SK-N-SH (cell line): ENCODE data around the gene NAPA. TPM values are rescaled to one million over a fixed set of nuclear protein-coding genes. Genes with fewer than 3 reads are reported as not detected.

ENCODE experiments used
- CTCF ChIA-PET: fragments of 300-600, 350-600 bp; formaldehyde crosslinking; extraction: SDS; loops from one replicate; lab custom pipeline; 2021; lab: Yijun Ruan, JAX
- POLR2A ChIA-PET: fragments of 350-600 bp; sonication (Branson Sonifier 250); formaldehyde crosslinking; extraction: SDS; loops from one replicate; lab custom pipeline; 2020; ENCODE audit warnings: antibody characterized with exemption, inconsistent platforms; lab: Yijun Ruan, JAX
- DNase-seq: peaks from one replicate; pipeline ENCODE4 v3.0.0; 2012
- H2AFZ ChIP-seq: fragments of 200-600 bp; sonication (generic); 2 replicates; pipeline ENCODE4 v1.8.1; 2016; ENCODE audit warnings: antibody characterized with exemption, mild to moderate bottlenecking, low read depth
- H3F3A ChIP-seq: fragments of 200-600 bp; sonication (generic); replicated peaks from 2 replicates; pipeline ENCODE3; 2016; ENCODE audit warnings: antibody characterized with exemption, mild to moderate bottlenecking; ENCODE audit not compliant: insufficient read depth
- H3K27ac ChIP-seq, 2 experiments: fragments of 200-500 bp in 1 of 2; fragments of 200-600 bp in 1 of 2; sonication (Bioruptor generic) in 1 of 2; sonication (generic), shearing (Covaris generic) in 1 of 2; 2 replicates each; pipeline versions ENCODE4 v1.5.1 to v1.6.1; 2014 to 2016; ENCODE audit warnings: low read depth in 2 of 2, inconsistent platforms in 1 of 2, low read length in 1 of 2, mild to moderate bottlenecking in 1 of 2, mixed read lengths in 1 of 2
- H3K27me3 ChIP-seq: fragments of 200-600 bp; sonication (generic), shearing (Covaris generic); 2 replicates; pipeline ENCODE4 v1.6.1; 2016; ENCODE audit warnings: mixed run types; ENCODE audit not compliant: insufficient read depth
- H3K36me3 ChIP-seq, 2 experiments: fragments of 200-500 bp in 1 of 2; fragments of 200-600 bp in 1 of 2; sonication (Bioruptor generic) in 1 of 2; sonication (generic) in 1 of 2; replicated peaks in 1 of 2; 2 replicates each; pipeline versions ENCODE3 to v1.5.1; 2014 to 2016; ENCODE audit warnings: low read length in 1 of 2, mild to moderate bottlenecking in 1 of 2; ENCODE audit not compliant: insufficient read depth in 2 of 2, control insufficient read depth in 1 of 2
- H3K4me1 ChIP-seq, 2 experiments: fragments of 200-500 bp in 1 of 2; fragments of 200-600 bp in 1 of 2; sonication (Bioruptor generic) in 1 of 2; sonication (generic), shearing (Covaris generic) in 1 of 2; 2 replicates each; pipeline versions ENCODE4 v1.5.1 to v1.6.1; 2014 to 2016; ENCODE audit warnings: low read depth in 1 of 2, low read length in 1 of 2, mixed run types in 1 of 2; ENCODE audit not compliant: insufficient read depth in 2 of 2, control insufficient read depth in 1 of 2
- H3K4me2 ChIP-seq: fragments of 200-600 bp; sonication (generic), shearing (Covaris generic); 2 replicates; pipeline ENCODE4 v1.6.1; 2017; ENCODE audit warnings: mixed run types
- H3K4me3 ChIP-seq, 2 experiments: fragments of 200-500 bp in 1 of 2; fragments of 200-600 bp in 1 of 2; sonication (Bioruptor generic) in 1 of 2; sonication (generic), shearing (Covaris generic) in 1 of 2; 2 replicates each; pipeline versions ENCODE4 v1.5.1 to v1.8.1; 2014 to 2016; ENCODE audit warnings: low read depth in 2 of 2, inconsistent platforms in 1 of 2, low read length in 1 of 2, mild to moderate bottlenecking in 1 of 2, mixed read lengths in 1 of 2, moderate library complexity in 1 of 2
- H3K79me2 ChIP-seq: fragments of 200-600 bp; sonication (generic); 2 replicates; pipeline ENCODE4 v1.8.1; 2017; ENCODE audit warnings: mild to moderate bottlenecking; ENCODE audit not compliant: insufficient read depth
- H3K9ac ChIP-seq: fragments of 200-600 bp; sonication (generic); 2 replicates; pipeline ENCODE4 v1.6.1; 2017; ENCODE audit warnings: mixed run types
- H3K9me2 ChIP-seq: fragments of 200-600 bp; sonication (generic); 2 replicates; pipeline ENCODE4 v1.6.1; 2017; ENCODE audit warnings: mixed run types
- H3K9me3 ChIP-seq: fragments of 200-600 bp; sonication (generic); 2 replicates; pipeline ENCODE4 v1.6.1; 2017; ENCODE audit warnings: mixed run types, mild to moderate bottlenecking, moderate library complexity
- H4K20me1 ChIP-seq: fragments of 200-600 bp; sonication (generic); 2 replicates; pipeline ENCODE4 v1.6.1; 2017; ENCODE audit warnings: mild to moderate bottlenecking, mixed run types; ENCODE audit not compliant: insufficient read depth
- EP300 ChIP-seq, 2 experiments: IDR thresholded peaks; 2 replicates each; pipeline versions ENCODE4 v1.4.0 to v1.6.1; 2012; ENCODE audit warnings: borderline replicate concordance in 1 of 2, low read depth in 1 of 2, low read length in 1 of 2
- EZH2phosphoT487 ChIP-seq: fragments of 200-600 bp; sonication (generic); IDR thresholded peaks from 2 replicates; pipeline ENCODE4 v1.6.1; 2017; ENCODE audit warnings: low read depth, mixed run types, mild to moderate bottlenecking, antibody characterized with exemption, moderate library complexity, borderline replicate concordance
- FOXJ3 ChIP-seq: sonication (generic); formaldehyde crosslinking; IDR thresholded peaks from 2 replicates; pipeline ENCODE4 v1.5.1; 2020; ENCODE audit warnings: mild to moderate bottlenecking, missing genetic modification reagents
- FOXM1 ChIP-seq: IDR thresholded peaks from 2 replicates; pipeline ENCODE4 v1.4.0; 2012; ENCODE audit warnings: low read depth, mild to moderate bottlenecking
- GABPA ChIP-seq: IDR thresholded peaks from 2 replicates; pipeline ENCODE4 v1.4.0; 2012; ENCODE audit warnings: low read depth, mild to moderate bottlenecking
- WGBS: methylation state at CpG from one replicate; pipeline ENCODE4 v1.1.6; 2017; ENCODE audit warnings: low lambda C conversion rate; 5-methylcytosine and 5-hydroxymethylcytosine counted together
- polyA plus RNA-seq, 3 experiments: library from polyadenylated mRNA; depleted of rRNA; stranded (reverse); fragments of >200 nt; gene quantifications; 2 replicates each; pipeline ENCODE4 v1.2.3, GENCODE V29; 2012
- TF ChIP-seq, protein P1 (sequence below): IDR thresholded peaks from 2 replicates; pipeline ENCODE4; 2012
- TF ChIP-seq, protein P2 (sequence below): IDR thresholded peaks from 2 replicates; pipeline ENCODE4 v1.4.0; 2012; ENCODE audit warnings: low read depth, borderline replicate concordance
- TF ChIP-seq, protein P3 (sequence below): fragments of 150-350 bp; IDR thresholded peaks from 2 replicates; pipeline ENCODE4 v1.6.1; 2017; ENCODE audit warnings: antibody characterized with exemption, low read length, low read depth, borderline replicate concordance

NAPA gene
- polyA plus RNA-seq, 1 of the 3 experiments (the other 2 are of a cell fraction), result 84.1 TPM

DNA sequence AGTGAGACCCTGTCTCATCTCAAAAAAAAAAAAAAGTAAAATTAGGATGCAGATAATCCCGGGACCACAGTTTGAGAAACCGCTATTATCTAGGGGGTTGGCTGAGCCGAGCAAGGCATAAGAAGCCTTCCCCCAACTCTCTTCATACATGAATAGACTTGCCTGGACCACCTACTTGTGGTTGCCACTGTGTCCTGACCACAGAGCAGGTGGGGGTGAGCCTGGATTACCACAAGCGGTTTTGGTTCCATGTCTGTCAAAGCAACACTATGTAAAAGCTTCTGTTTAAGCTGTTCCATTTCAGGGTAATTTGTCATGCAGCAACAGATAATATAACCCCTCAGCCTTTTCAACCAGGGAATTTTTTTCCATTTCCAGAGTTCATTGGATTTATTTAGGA is 3.3 kb upstream of the NAPA start (continued):
- TF ChIP-seq GABPA (no peak), FOXM1 (no peak), EP300 (IDR thresholded peaks at IDR 0.05; ENCODE audit: borderline replicate concordance in 1 of 2, low read depth in 1 of 2, low read length in 1 of 2) (no peak), FOXJ3 (CRISPR knock-in tag) (no peak)
- TF ChIP-seq, protein P1, sequence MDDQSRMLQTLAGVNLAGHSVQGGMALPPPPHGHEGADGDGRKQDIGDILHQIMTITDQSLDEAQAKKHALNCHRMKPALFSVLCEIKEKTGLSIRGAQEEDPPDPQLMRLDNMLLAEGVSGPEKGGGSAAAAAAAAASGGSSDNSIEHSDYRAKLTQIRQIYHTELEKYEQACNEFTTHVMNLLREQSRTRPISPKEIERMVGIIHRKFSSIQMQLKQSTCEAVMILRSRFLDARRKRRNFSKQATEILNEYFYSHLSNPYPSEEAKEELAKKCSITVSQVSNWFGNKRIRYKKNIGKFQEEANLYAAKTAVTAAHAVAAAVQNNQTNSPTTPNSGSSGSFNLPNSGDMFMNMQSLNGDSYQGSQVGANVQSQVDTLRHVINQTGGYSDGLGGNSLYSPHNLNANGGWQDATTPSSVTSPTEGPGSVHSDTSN, result no peak

DNA sequence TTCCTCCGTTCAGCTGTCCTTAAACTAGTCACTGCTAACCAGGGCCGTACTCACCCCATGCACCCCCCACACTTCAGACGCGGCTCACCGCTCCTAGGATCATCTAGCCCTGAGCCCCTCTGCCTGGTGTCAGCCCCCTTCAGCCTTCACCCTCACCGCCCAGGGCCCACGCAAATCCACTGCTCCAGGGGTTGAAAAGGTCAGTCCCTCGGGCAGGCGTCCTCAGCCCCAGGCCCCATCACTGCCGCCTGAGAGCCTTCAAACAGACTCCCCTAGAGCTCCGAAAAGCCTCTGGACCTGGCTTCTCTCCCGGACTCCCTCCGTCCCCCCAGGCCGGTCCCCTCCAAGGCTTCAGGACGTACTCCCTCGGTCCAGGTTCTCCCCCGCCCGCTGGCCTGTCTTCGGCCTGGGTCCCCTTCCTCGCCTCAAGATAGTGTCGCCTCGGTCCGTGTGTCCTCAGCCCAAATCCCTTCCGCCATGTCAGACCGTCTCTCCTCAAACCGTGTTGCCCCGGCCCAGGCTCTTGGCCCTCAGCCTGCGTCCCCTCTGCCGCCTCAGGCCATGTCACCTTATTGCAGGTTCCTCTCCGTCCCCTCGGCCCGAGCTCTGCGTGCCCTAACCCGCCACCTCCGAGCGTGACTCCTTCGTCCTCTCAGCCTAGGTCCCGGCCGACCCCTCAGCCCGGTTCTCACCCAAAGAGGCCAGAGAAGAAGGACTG is 553 bp downstream of the NAPA start:
- 4% methylated on average over 38 of the region's 40 CpGs for WGBS
- POLR2A ChIA-PET, result no interaction called here

DNA sequence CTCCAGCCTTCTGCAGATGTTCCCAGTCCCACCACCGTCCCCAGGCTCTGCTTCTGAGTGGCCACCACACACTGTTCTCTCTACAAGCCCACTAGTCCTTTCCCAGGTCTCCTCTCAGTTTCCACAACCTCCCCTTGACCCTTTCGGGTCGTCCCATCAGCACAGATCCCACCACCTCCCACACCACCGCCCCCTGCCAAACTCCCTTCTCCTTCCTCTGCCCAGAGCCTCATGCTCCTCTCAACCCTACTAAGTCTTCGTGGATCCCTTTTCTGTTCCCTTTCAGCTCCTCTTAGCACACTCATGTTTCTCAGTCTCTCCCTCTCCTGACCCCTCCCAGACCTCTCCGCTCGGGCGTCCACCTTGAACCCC is 1.9 kb downstream of the NAPA start:
- CTCF ChIA-PET, result interaction anchor here (1.3 to 7.9 kb wide), 2 partner anchors 77 to 200 kb away, joined by 3 to 168 read pairs; no protein-coding TSS in a partner anchor
- Histone ChIP-seq H3K9me2 (no peaks in the 10 kb centered on the region), H3K9me3 (no peaks in the 10 kb centered on the region), H4K20me1 (peaks cover 30% of the 10 kb centered on the region), H3K27ac (no peak overlapping the region), H3K36me3 (peaks cover 0 to 3% of the 10 kb centered on the region in 2 experiments), H3K4me2 (peak overlapping the region; percentile 100), H3K9ac (peak overlapping the region; percentile 99; the same call in 1 of the 2 replicates), H3F3A (no peaks in the 10 kb centered on the region), H3K4me1 (peaks cover 15 to 21% of the 10 kb centered on the region in 2 experiments; a peak in 3 of 4 replicates), H3K27me3 (no peaks in the 10 kb centered on the region), H3K79me2 (peaks cover 64% of the 10 kb centered on the region), H3K4me3 (no peak overlapping the region; a peak in 1 of 4 replicates), H2AFZ (no peak overlapping the region)
- 70% methylated on average over 8 of the region's 8 CpGs for WGBS
- no peak for DNase-seq
- TF ChIP-seq EZH2phosphoT487 (no peak), FOXJ3 (CRISPR knock-in tag) (no peak)
- POLR2A ChIA-PET, result no interaction called here

More for the DNA sequence above, 553 bp downstream of the NAPA start:
- TF ChIP-seq, protein P2, sequence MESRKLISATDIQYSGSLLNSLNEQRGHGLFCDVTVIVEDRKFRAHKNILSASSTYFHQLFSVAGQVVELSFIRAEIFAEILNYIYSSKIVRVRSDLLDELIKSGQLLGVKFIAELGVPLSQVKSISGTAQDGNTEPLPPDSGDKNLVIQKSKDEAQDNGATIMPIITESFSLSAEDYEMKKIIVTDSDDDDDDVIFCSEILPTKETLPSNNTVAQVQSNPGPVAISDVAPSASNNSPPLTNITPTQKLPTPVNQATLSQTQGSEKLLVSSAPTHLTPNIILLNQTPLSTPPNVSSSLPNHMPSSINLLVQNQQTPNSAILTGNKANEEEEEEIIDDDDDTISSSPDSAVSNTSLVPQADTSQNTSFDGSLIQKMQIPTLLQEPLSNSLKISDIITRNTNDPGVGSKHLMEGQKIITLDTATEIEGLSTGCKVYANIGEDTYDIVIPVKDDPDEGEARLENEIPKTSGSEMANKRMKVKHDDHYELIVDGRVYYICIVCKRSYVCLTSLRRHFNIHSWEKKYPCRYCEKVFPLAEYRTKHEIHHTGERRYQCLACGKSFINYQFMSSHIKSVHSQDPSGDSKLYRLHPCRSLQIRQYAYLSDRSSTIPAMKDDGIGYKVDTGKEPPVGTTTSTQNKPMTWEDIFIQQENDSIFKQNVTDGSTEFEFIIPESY, result no peak
- TF ChIP-seq, protein P3, sequence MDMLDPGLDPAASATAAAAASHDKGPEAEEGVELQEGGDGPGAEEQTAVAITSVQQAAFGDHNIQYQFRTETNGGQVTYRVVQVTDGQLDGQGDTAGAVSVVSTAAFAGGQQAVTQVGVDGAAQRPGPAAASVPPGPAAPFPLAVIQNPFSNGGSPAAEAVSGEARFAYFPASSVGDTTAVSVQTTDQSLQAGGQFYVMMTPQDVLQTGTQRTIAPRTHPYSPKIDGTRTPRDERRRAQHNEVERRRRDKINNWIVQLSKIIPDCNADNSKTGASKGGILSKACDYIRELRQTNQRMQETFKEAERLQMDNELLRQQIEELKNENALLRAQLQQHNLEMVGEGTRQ, result no peak
- TF ChIP-seq, all 33 proteins: peak for 0
- Histone ChIP-seq H3F3A (no peaks in the 10 kb centered on the region), H3K27ac (peak overlapping the region; percentile 72 to 88), H3K4me1 (peaks cover 15 to 16% of the 10 kb centered on the region in 2 experiments; a peak in 3 of 4 replicates), H3K9me3 (no peaks in the 10 kb centered on the region), H3K4me3 (peak overlapping the region; percentile 91 to 97), H2AFZ (peak overlapping the region; percentile 84; the same call in 1 of the 2 replicates), H3K36me3 (peaks cover 0 to 3% of the 10 kb centered on the region in 2 experiments), H3K9ac (peak overlapping the region; percentile 99), H4K20me1 (peaks cover 20% of the 10 kb centered on the region), H3K4me2 (peak overlapping the region; percentile 100), H3K27me3 (no peaks in the 10 kb centered on the region), H3K9me2 (no peaks in the 10 kb centered on the region), H3K79me2 (peaks cover 52% of the 10 kb centered on the region)
- peak; percentile 42 for DNase-seq
- CTCF ChIA-PET, result interaction anchor here (0.6 to 7.9 kb wide), 8 partner anchors 12 to 185 kb away, joined by 3 to 168 read pairs (median 24); partner anchors contain the start of gene KPTN
